Measurements from ENCODE around the gene SLC38A6. TPM values are rescaled to one million over a fixed set of nuclear protein-coding genes. Genes with fewer than 3 reads are reported as not detected.

The SLC38A6 gene
- total RNA-seq, 4 donors from 2014 or later = 2.3 to 57.5 (median 34.8) TPM

GRCh38 chr14:61047021-61047420 is 66.0 kb downstream of the SLC38A6 start:
- intact Hi-C loops (cut with DNase I; ENCODE audit: low total_unique reads) = no loop called here
- H3K4me3 ChIP-seq = no peak overlapping the region
- no peaks in the 10 kb centered on the region for H3K27me3 ChIP-seq
- no peaks in the 10 kb centered on the region for H3K9me3 ChIP-seq
- TF ChIP-seq CTCF (IDR thresholded peaks at IDR 0.05) (no peak), POLR2A (IDR thresholded peaks at IDR 0.05) (no peak)
- DNase-seq = no peak
- H3K36me3 ChIP-seq = no peaks in the 10 kb centered on the region
- H3K27ac ChIP-seq = no peak overlapping the region
- H3K4me1 ChIP-seq = no peaks in the 10 kb centered on the region

GRCh38 chr14:61048640-61049039 is 67.6 kb downstream of the SLC38A6 start:
- H3K27me3 ChIP-seq = no peaks in the 10 kb centered on the region
- intact Hi-C loops (cut with DNase I; ENCODE audit: low total_unique reads) = no loop called here
- H3K4me3 ChIP-seq = no peak overlapping the region
- H3K4me1 ChIP-seq = no peaks in the 10 kb centered on the region
- H3K9me3 ChIP-seq = no peaks in the 10 kb centered on the region
- no peaks in the 10 kb centered on the region for H3K36me3 ChIP-seq
- H3K27ac ChIP-seq = no peak overlapping the region
- no peak for DNase-seq
- TF ChIP-seq CTCF (IDR thresholded peaks at IDR 0.05) (no peak), POLR2A (IDR thresholded peaks at IDR 0.05) (no peak)

GRCh38 chr14:61050417-61050816 is 69.4 kb downstream of the SLC38A6 start:
- Histone ChIP-seq H3K4me1 (no peaks in the 10 kb centered on the region), H3K4me3 (no peak overlapping the region), H3K36me3 (no peaks in the 10 kb centered on the region), H3K27ac (no peak overlapping the region), H3K9me3 (no peaks in the 10 kb centered on the region), H3K27me3 (no peaks in the 10 kb centered on the region)
- intact Hi-C loops (cut with DNase I; ENCODE audit: low total_unique reads) = no loop called here
- TF ChIP-seq POLR2A (IDR thresholded peaks at IDR 0.05) (no peak), CTCF (IDR thresholded peaks at IDR 0.05) (no peak)
- no peak for DNase-seq

- no peak for DNase-seq
Measured at GRCh38 chr14:61051051-61051450, 70.0 kb downstream of the SLC38A6 start.

GRCh38 chr14:61051621-61052020 is 70.6 kb downstream of the SLC38A6 start:
- Histone ChIP-seq H3K4me3 (no peak overlapping the region), H3K4me1 (no peaks in the 10 kb centered on the region), H3K9me3 (no peaks in the 10 kb centered on the region), H3K27me3 (no peaks in the 10 kb centered on the region), H3K36me3 (no peaks in the 10 kb centered on the region), H3K27ac (no peak overlapping the region)
- TF ChIP-seq CTCF (IDR thresholded peaks at IDR 0.05) (no peak), POLR2A (IDR thresholded peaks at IDR 0.05) (no peak)
- no peak for DNase-seq
- intact Hi-C loops (cut with DNase I; ENCODE audit: low total_unique reads) = no loop called here

More at GRCh38 chr14:61051051-61051450, 70.0 kb downstream of the SLC38A6 start:
- Histone ChIP-seq H3K27me3 (no peaks in the 10 kb centered on the region), H3K4me1 (no peaks in the 10 kb centered on the region), H3K9me3 (no peaks in the 10 kb centered on the region), H3K4me3 (no peak overlapping the region), H3K27ac (no peak overlapping the region), H3K36me3 (no peaks in the 10 kb centered on the region)
- intact Hi-C loops (cut with DNase I; ENCODE audit: low total_unique reads) = no loop called here
- no peak for TF ChIP-seq CTCF (IDR thresholded peaks at IDR 0.05)
- TF ChIP-seq POLR2A (IDR thresholded peaks at IDR 0.05) = no peak
